BE2C (cell line): ENCODE results near the gene NADK.

Source experiments
- DNase-seq: peaks from one replicate; pipeline ENCODE4 v3.0.0-alpha.2; 2020
- H3K27me3 ChIP-seq: fragments of 250-450 bp; sonication (Bioruptor Pico); 2 replicates; pipeline ENCODE4 v1.5.1; 2020; ENCODE audit warnings: mild to moderate bottlenecking
- H3K36me3 ChIP-seq: fragments of 250-450 bp; sonication (Bioruptor Pico); 2 replicates; pipeline ENCODE4 v1.5.1; 2020; ENCODE audit warnings: mild to moderate bottlenecking
- H3K4me1 ChIP-seq: fragments of 250-450 bp; sonication (Bioruptor Pico); 2 replicates; pipeline ENCODE4 v1.5.1; 2020
- H3K4me3 ChIP-seq: 2 replicates; pipeline ENCODE4 v1.5.1; 2011; ENCODE audit warnings: low read depth, low read length
- H3K9me3 ChIP-seq: fragments of 250-450 bp; sonication (Bioruptor Pico); 2 replicates; pipeline ENCODE4 v1.5.1; 2020
- TF ChIP-seq, protein P1 (sequence below): IDR thresholded peaks from 2 replicates; pipeline ENCODE4 v1.5.1; 2012; ENCODE audit warnings: mild to moderate bottlenecking, low read depth, low read length

NADK gene

DNA sequence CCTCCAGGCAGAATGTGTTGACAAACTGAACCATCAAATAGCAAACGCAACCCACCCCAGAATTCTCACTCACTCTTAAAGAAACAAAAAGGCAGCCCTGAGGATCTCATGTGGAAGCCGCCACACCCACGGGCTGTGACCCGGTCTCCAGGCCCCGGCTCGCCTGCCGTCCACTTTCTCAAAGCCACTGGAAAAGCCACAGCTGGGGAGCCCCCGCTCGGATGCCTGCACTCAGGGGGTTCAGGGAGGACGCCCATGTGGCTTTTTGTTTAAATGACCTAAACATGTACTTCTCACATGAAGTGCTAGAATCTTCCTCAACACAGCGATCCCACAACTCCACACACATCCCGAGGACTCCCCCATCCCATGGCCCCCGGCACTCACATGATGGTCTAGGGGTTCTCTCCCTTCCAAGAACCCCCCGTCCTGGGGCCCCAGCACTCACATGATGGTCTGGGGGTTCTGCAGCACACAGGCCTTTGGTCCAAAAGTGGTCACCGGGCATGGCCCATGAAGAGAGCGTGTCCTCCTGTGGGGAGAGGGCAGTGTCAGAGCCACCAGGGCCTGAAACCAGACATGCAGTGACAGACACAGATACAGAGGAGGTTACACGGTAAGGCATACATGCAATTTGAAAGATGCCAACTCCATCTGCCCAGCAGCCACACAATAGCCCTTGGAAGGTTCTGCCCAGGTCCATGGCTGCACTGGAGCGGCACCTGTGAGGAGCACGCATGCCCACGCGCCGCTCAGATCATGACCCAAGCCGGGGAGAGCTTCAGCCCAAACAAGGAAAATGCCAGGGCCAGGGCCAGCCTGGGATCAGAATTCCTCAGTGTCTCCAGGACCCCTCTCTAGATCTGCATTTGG, 16.5 kb downstream of the NADK start:
- TF ChIP-seq, protein P1, sequence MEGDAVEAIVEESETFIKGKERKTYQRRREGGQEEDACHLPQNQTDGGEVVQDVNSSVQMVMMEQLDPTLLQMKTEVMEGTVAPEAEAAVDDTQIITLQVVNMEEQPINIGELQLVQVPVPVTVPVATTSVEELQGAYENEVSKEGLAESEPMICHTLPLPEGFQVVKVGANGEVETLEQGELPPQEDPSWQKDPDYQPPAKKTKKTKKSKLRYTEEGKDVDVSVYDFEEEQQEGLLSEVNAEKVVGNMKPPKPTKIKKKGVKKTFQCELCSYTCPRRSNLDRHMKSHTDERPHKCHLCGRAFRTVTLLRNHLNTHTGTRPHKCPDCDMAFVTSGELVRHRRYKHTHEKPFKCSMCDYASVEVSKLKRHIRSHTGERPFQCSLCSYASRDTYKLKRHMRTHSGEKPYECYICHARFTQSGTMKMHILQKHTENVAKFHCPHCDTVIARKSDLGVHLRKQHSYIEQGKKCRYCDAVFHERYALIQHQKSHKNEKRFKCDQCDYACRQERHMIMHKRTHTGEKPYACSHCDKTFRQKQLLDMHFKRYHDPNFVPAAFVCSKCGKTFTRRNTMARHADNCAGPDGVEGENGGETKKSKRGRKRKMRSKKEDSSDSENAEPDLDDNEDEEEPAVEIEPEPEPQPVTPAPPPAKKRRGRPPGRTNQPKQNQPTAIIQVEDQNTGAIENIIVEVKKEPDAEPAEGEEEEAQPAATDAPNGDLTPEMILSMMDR, result no peak
- no peak for DNase-seq
- no peaks in the 10 kb centered on the region for H3K27me3 ChIP-seq
- H3K9me3 ChIP-seq, result no peaks in the 10 kb centered on the region
- peaks cover 80% of the 10 kb centered on the region for H3K36me3 ChIP-seq
- peaks cover 5% of the 10 kb centered on the region; the same call in 1 of the 2 replicates for H3K4me1 ChIP-seq
- no peak overlapping the region for H3K4me3 ChIP-seq

DNA sequence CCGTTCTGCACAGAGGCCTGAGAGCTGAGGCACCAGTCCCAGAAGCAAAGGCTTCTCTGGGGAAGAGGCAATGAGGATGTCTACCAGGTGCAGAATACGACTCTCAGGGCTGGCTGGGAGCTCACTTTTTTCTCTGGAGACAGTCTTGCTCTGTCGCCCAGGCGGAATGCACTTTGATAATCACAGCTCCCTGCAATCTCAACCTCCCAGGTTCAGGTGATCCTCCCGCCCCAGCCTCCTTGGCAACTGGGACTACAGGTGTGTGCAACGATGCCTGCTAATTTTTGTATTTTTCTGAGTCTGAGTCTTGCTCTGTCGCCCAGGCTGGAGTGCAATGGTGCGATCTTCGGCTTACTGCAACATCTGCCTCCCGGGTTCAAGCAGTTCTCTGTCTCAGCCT, 17.6 kb downstream of the NADK start:
- no peak for DNase-seq
- H3K4me3 ChIP-seq, result no peak overlapping the region
- H3K27me3 ChIP-seq, result no peaks in the 10 kb centered on the region
- peaks cover 5% of the 10 kb centered on the region; the same call in 1 of the 2 replicates for H3K4me1 ChIP-seq
- peaks cover 90% of the 10 kb centered on the region for H3K36me3 ChIP-seq
- H3K9me3 ChIP-seq, result no peaks in the 10 kb centered on the region
- TF ChIP-seq, protein P1, result no peak

DNA sequence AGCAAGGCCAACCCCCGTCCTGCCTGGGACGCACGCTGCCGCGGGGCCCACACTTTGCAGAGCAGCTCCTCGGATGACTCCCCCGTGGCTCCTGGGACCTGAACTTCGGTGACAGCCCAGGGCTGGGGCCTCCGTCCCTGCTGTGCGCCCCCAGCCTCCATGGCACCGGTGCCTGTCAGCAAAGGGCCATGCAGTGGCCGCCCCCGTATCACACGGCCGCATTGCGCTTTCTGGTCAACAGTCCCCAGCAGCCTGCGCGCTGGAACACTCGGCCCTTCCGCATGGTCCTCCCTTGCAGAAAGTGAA, 18.0 kb downstream of the NADK start:
- Histone ChIP-seq H3K27me3 (no peaks in the 10 kb centered on the region), H3K4me3 (no peak overlapping the region), H3K9me3 (no peaks in the 10 kb centered on the region), H3K4me1 (peaks cover 5% of the 10 kb centered on the region; the same call in 1 of the 2 replicates), H3K36me3 (peaks cover 91% of the 10 kb centered on the region)
- TF ChIP-seq, protein P1, result no peak
- DNase-seq, result no peak

DNA sequence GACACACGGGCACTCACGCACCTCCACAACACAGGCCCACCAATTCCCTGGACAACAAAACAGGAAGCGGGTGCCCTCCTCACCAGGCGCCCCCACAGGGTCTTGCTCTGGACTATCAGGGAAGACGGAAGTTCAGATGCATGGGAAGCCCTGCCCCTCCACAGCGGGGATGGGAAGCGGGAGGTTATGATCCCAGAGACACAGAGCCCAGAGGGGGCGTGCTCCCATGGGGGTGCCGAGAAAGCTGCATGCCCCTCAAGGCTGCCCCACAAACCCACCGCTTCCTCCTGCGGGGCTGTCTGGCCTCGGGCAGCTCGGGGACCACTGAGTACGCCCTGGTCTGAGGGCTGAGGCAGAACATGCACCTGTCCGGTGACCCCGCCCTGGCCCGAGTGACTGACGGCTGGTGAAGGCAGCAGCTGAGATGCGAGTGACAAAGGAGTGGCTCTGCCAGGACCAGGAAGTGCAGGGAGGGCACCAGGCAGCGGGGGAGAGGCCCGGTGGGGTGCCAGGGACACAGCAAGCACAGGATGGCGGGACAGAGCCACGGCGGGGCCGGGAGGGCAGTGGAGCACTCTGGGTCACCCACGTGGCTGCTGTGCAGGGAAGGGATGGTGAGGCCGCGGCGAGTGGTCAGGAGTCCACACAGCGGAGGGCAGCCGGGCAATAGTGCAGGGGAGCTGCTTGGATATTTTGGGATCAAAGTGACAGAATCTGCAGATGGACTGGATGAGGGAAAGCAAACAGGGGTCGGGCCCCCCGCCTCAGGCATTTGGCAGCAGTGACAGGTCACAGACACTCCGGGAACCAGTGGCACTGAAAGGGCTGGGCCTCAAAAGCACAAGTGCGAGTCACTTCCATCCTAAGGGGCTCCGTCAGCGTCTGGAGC, 18.6 kb downstream of the NADK start:
- no peak for DNase-seq
- peaks cover 91% of the 10 kb centered on the region for H3K36me3 ChIP-seq
- no peaks in the 10 kb centered on the region for H3K9me3 ChIP-seq
- TF ChIP-seq, protein P1, result no peak
- no peak overlapping the region for H3K4me3 ChIP-seq
- H3K27me3 ChIP-seq, result no peaks in the 10 kb centered on the region
- peaks cover 5% of the 10 kb centered on the region; the same call in 1 of the 2 replicates for H3K4me1 ChIP-seq

DNA sequence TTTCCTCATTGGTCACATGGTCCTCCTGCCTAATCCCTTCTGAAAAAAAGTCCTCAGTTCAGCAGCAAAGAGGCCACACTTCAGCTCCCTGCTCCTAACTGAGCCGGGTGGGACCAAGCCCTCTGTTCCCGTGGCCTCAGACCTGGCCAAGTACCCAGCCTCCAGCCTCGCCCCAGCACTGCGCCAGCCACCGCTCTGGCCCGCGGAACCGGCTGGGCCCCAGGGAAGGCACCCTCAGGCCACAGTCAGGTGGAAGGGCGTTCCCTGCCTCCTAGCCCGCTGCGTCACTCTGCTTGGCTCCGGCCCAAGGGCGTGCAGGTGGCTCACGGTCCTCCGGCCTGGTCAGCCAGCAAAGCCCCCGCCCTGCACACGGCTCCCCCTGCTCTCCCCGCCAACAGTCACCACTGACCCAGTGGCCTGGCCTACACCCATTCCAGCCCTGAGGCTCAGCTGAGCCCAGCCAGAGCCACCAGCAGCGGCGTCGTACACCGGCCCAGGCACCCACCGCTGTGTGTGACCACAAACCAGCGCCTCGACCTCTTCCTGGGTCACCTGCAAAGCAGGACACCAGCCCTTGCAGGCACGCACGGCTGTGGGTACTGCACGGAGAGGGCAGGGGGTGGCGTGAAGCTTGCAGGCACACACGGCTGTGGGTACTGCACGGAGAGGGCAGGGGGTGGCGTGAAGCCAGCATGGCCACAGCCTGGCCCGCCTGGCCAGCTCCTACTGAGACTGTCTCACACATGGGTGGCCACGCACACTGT, 19.4 kb downstream of the NADK start:
- H3K36me3 ChIP-seq, result peaks cover 91% of the 10 kb centered on the region
- TF ChIP-seq, protein P1, result no peak
- no peaks in the 10 kb centered on the region for H3K27me3 ChIP-seq
- no peak for DNase-seq
- H3K4me1 ChIP-seq, result peaks cover 5% of the 10 kb centered on the region; the same call in 1 of the 2 replicates
- H3K4me3 ChIP-seq, result no peak overlapping the region
- H3K9me3 ChIP-seq, result no peaks in the 10 kb centered on the region
